IPS-18c (cell line): Measurements from ENCODE around the gene LSS.

Source experiments
- H3K4me3 ChIP-seq: 2 replicates; pipeline ENCODE4 v1.7.0; 2013; ENCODE audit warnings: low read depth, mild to moderate bottlenecking, low read length, moderate library complexity; ENCODE audit not compliant: insufficient read depth
- H3K9me3 ChIP-seq: one replicate; pipeline ENCODE4 v1.6.1; 2013; ENCODE audit warnings: mild to moderate bottlenecking, low read length, moderate library complexity; ENCODE audit not compliant: control insufficient read depth, insufficient read depth

LSS gene

DNA sequence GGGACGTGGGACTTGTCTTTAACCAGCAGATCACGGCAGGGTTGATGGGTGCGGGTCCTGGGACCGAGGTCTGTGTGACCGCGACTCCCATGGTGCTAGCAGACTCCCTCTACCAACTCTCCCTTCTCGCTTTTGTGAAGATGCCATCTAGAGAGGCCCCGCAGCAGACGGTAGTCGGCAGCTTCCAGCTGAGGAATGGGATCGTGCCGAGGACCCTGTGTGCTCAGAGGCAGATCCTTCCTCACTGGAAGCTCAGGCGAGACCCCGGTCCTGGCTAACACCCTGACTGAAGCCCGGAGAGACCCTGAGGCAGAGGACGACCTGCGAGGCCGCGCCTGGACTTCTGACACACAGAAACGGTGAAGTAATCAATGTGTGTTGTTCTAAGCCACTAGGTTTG is 31.8 kb downstream of the LSS start:
- Histone ChIP-seq H3K4me3 (no peak overlapping the region), H3K9me3 (no peaks in the 10 kb centered on the region)

DNA sequence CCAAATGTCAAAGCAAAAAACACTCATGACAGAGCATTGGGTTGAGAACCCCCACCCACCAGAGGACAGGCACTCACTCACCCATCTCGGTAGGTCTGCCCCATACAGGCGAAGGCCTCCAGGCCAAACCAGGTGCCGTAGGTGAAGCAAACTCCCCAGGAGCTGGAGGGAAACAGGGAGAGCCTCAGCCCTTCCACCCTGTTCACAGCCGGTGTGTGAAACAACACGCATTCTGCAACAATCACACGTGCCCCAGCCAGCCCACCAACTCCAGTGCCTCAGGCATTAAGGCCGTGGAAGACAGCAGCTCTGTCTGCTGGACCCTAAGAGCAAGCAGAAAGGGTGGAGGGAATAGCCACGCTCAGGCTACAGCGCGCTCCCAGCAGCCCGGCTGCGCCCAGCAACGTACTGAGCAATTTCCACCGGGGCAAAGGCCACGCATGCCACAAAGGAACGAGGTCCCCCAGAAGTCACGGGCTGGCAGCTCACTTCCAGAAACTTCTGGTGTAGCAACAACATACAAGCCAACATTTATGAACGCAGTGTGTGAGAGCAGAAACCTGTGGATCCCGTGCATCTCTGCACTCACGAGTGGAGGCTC is 32.9 kb downstream of the LSS start:
- Histone ChIP-seq H3K9me3 (no peaks in the 10 kb centered on the region), H3K4me3 (no peak overlapping the region)

DNA sequence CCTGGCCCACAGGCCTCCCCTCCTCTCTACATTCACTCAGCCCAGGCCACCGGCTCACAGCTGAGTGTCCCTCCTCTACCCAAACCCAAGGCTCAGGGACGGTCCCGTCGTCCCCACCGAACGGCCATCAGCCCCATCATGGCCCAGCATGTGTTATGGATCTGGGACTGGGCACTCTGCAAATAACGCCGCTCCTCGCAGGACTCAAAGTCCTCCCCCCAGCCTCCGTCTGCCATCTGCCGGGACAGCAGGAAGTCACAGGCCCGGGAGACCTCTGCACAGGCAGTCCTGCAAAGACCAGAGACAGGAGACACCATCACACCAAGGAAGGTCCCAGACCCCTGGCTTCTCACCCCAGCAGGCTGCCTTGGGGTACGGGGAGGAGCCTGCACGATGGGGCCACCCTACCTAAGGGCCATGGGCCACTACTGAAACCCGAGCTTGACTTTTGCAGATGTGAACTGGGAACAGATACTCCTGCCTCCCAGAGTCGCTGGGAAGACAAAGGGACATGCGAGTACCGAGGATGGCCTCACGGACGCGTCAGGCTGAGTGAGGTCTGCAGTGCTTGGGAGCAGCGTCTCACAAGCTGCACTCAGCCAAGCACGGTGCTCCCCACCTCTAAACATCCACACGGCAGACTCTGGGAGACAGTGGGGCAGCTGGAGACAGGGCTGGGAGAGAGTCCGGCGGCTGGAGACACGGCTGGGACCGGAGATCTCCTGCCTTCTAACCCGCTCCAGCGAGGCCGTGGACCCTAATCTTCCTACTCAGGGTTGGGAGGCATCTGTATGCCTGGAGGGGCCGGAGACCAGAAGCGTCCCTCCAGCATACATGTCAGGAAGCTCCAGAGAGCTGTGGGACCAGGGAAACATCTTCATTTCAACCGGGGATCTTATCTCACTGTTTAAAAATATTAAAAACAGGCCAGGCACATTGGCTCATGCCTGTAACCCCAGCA is 33.9 kb downstream of the LSS start:
- Histone ChIP-seq H3K9me3 (no peaks in the 10 kb centered on the region), H3K4me3 (no peak overlapping the region)

DNA sequence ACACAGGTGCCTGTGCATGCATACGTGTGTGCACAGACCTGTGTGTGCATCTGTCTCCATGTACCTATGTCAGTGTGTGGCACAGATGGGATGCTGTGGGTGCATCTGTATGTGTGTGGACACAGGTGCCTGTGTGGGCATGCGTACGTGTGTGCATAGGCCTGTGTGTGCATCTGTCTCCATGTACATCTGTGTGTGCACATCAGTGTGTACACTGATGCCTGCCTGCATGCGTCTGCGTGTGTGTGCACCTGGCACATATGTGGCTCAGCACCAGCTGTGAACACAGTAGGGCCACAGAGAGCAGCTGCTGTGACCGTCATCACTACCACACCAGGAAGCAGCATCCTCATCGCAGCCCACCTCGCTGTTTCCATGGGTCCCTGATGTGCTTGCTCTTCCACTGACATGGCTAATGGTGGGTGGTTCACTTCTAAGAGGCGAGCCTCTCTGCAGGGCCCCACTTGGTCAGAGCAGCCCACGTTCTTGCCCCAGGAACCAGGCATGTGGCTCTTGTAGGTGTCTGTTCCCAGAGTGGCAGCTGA is 34.7 kb downstream of the LSS start:
- no peak overlapping the region for H3K4me3 ChIP-seq
- H3K9me3 ChIP-seq: no peaks in the 10 kb centered on the region

DNA sequence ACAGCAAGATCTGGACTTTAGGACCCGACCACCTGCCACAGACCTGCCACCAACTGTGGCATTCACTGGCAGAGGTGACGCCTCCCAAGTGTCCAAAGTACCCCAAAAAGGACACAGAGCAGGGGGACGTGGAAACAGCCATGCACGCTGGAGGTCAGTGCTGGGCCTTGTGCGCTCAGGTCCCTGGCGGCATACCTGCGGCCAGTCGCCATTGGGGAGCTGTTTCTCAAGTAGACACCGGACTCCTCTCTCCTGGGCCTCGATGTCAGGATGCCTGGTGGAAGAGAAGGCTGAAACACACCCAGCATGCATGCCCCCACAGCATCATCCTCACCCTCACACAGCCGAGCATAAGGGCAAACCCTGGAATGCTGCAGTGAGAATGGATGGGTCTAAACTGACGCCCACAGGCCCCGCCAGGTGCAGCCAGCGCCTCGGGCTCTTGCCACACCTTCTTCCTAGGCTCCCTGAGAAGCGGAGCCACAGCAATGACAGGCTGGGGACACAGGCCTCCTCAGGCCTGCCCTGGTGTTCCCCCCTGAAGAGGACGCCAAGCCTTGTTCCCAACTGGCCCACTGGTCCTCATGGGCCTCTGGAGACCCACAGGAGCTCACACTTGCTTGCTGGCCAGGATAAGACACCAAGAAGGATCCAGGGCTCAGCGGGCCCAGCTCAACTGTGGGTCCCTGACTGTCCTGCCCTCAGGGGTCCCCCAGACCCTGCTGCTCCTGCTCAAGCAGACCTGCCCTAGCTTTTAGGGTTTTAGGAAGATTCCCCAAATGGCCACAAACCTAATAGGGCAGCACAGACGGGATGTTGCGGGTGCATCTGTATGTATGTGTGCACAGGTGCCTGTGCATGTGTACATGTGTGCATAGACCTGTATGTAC is 36.6 kb downstream of the LSS start:
- Histone ChIP-seq H3K9me3 (no peaks in the 10 kb centered on the region), H3K4me3 (no peak overlapping the region)

DNA sequence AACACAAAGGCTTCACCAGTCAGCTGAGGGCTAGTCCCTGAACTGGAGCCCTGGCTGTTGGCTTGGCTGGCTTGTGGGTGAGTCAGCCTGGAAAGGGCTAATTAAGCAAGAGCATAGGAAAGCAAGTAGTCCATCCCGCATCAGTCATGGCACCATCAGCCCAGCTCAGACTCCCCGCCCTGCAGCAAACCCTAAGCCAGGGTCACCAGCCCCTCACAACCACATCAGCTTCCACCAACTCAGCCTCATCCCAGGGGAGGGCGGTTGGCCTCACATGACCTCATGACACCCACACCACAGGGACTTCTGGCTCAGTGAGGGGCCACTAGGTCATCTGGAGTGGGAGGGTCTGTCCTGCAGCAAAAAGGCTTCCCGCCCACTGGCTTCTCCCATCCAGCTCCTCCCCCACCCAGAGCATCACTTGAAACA is 37.3 kb downstream of the LSS start:
- Histone ChIP-seq H3K9me3 (no peaks in the 10 kb centered on the region), H3K4me3 (no peak overlapping the region)

DNA sequence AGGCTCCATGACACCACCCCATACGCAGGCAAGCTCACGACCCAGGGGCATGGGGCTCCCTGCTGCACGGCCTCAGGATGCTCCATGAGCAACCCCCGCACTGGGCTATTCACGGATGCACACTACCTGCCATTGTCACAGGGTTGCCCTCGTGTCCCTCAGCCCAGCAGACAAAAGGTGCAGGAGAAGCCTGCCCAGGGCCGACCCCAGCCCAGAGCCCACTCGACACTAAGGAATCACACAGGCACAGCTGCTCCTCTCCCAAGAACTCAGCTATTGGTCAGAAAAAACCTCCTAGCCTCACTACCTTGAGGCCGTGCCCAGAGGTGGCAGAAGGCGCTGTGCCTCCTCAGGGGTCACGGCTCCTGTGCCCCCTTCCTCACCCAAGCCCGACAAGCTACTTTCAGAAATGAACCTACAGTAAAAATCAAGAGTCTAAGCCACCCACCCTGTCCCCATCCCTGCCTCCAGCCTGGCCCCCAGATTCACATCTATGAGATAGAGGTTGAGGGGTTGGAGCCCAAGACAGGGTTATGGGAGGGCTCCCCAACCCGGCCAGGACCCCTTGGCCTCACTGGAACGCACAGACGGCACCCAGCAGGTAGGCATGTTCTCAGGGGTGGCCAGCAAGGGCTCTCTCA is 38.0 kb downstream of the LSS start:
- no peak overlapping the region for H3K4me3 ChIP-seq
- no peaks in the 10 kb centered on the region for H3K9me3 ChIP-seq

DNA sequence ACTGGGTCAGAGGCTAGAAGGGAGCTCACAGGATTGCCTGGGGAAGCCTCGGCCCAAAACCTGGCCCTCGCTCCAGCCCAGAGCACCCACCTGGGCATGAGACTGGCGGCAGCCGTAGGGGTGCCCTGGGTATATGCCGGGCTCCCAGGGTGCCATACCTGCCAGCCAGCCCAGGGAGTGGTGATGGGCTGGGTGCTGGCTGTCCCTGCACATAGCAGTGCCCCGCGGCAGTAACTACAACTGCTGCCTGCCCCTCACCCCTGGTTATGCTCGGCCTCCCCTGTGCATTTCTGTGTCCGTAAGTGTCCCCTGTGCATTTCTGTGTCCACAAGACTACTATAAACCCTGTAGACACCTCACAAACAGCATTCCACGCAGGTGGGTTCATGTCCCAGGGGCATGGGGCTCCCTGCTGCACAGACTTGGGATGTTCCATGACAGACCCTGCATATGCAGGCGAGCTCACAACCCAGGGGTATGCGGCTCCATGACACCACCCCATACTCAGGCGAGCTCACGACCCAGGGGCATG is 38.5 kb downstream of the LSS start:
- H3K9me3 ChIP-seq: no peaks in the 10 kb centered on the region
- H3K4me3 ChIP-seq: no peak overlapping the region

DNA sequence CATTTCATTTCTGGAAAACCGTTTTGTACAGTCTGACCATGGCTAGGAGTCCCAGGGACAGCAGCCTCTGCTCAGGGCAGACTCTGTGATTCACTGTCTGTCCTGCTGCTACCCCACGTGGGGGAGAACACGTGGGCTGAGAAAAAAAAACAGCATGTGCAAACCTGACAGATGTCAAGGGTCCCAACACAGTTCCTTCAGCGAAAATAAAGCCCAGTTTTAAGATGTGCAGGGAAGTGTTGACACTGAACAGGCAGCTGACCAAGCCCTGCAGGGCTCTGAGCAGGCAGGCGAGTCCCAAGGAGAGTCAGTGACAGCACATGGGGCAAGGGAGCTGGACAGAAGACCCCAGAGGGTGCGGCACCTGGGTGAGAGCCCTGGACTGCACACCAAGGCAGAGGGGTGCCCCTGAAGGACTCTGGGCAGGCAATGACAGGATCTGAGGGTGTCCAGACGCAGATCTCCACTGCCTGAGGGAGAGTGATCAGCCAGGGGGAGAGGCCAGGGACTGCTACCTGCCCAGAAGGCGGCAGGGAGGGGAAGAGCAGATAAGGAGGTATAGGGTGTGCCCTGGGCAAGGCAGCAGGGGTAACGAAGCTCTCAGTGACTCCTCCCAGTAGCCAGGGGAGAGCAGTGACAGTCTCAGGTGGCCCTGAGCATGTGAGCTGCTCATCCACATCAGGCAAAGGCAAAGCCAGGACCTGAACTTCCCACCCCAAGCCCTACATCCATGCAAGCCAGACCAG is 39.2 kb downstream of the LSS start:
- Histone ChIP-seq H3K4me3 (no peak overlapping the region), H3K9me3 (no peaks in the 10 kb centered on the region)

DNA sequence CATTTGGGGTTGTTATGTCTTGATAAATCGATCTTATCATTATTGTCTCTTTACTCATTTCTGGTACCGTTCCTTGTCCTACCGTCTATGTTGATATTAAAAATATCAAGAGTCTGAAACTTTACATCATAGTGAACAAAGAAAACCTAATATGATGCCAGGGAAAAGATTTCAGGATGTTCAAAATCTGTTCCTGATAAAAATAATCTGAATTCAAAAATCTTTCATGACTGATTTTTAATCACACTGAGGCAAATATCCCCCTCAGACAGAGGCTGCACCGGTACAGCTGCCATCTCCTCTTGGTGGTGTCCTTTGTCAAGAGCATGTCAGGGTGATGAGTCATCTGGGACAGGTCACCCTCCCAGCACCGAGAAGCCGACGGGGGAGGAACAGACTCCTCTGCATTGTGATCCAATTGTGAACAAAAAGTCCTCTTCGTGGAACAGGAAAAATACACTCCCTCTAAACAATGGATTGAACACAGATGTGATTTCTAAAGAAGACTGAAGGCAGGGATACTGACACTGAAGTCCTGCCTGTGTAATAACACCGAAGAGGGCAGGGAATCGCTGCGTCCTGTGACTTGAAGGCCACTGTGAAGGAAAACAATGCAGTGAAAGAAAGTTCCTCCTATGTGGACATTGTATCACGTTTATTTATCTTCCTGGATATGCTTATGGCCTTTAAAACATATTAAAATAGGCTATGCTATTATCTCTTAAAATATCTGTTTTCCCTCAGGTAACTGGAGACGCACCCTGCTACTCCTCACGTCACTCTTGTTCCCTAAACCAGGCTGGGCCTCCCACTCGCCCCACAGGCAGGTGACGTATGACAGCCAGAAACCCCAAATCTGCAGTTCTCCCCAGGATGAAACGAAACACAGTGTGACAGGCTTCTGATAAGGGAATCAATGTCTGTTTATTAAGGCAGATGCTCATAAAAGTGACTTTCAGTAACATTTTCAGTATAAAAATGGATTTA is 40.1 kb downstream of the LSS start:
- no peak overlapping the region for H3K4me3 ChIP-seq
- no peaks in the 10 kb centered on the region for H3K9me3 ChIP-seq

DNA sequence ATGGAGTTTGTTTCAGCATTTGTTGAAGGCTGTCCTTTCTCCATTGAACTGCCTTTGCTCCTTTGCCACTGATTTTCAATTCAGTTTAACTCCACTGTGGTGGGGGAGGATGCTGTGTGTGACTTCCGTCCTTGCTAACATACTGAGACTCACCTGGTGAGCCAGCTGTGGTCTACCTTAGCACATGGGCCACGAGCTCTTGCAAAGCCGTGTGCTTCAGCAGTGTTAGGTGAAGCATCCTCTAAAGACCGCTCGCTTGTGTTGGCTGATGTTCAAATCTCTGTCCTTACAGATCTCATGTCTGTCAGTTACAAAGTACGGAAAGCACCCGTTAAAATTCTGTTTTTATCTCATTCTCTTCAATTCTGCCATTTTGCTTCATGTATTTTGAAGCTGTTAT is 40.8 kb downstream of the LSS start:
- H3K4me3 ChIP-seq: no peak overlapping the region
- H3K9me3 ChIP-seq: no peaks in the 10 kb centered on the region

DNA sequence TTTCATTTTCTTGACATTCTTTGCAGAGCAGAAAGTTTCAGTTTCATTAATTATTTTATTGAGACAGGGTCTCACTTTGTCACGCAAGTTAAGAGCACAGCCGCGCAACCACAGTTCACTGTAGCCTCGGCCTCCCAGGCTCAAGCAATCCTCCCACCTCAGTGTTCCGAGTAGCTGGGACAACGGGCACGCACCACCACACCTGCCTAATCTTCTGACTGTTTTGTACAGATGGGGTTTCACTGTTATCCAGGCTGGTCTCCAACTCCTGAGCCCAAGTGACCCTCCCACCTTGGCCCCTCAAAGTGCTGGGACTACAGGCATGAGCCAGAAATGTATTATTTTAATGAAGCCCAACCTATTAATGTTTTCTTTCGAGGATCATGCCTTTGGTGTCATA is 41.3 kb downstream of the LSS start:
- Histone ChIP-seq H3K9me3 (no peaks in the 10 kb centered on the region), H3K4me3 (no peak overlapping the region)

DNA sequence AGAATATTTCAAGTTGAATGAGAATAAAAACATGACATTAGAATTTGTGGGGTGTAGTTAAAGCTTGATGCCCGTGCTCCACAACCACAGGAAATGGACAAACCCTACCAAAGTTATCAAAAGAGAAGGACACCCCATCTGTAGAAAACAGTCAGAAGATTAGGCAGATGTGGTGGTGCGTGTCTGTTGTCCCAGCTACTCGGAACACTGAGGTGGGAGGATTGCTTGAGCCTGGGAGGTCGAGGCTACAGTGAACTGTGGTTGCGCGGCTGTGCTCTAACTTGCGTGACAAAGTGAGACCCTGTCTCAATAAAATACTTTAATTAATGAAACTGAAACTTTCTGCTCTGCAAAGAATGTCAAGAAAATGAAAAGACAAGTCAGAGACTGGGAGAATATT is 42.9 kb downstream of the LSS start:
- no peaks in the 10 kb centered on the region for H3K9me3 ChIP-seq
- no peak overlapping the region for H3K4me3 ChIP-seq

DNA sequence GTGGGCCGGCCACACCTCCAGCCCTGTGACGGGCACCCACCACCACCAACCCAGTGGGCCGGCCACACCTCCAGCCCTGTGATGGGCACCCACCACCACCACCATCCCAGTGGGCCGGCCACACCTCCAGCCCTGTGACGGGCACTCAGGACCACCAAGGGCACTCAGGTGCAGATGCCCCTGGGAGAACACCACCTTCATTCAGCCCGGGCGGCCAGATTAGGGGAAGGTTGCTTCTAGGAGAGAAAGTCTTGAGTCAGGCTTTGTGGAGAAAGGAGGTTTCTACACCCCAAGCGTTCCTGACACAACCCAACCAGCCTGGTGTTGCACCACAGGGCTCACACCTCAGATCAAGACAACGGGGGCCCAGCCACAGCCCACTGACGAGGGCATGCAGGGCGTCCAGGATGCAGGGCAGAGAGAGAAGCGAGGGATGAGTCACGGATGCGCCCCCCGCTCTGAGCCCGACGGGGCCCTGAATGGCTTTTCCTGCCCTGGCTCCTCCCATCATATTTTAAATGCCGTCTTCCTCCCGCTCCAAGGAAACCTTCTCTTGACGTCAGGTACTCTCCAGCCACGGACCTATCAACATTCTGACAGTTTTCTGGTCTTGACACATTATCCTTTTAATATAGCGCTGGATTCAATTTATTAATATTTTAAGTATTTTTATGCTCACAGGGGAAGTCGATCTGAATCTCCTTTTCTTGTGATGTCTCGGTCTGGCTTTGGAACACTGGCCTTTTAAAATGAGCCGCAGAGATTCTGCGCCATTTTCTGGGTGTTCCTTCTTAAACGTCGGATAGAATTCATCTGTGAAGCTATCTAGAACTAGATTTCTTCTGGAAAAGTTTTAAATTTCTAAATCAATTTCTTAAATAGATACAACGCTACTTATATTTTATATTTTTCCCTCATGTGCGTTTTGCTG is 43.7 kb downstream of the LSS start:
- H3K9me3 ChIP-seq: no peaks in the 10 kb centered on the region
- peak overlapping the region; percentile 55; the same call in 1 of the 2 replicates for H3K4me3 ChIP-seq
